ENCODE results near the gene KLHL36. TPM values are rescaled to one million over a fixed set of nuclear protein-coding genes. Genes with fewer than 3 reads are reported as not detected.
A peak's percentile ranks its signal among the peaks of the same experiment; 100 is the strongest.

The KLHL36 gene
- total RNA-seq, 2 donors from 2014 or later: 44.2 to 59.2 TPM

- H3K4me1 Mint-ChIP-seq: peaks cover 34% of the 10 kb centered on the region
These were observed 52.4 kb downstream of the KLHL36 start for GRCh38 chr16:84700446-84701300.

GRCh38 chr16:84703681-84704080 is 55.4 kb downstream of the KLHL36 start:
- Mint-ChIP-seq H3K27ac (no peak overlapping the region), H3K4me1 (peaks cover 44% of the 10 kb centered on the region), H3K4me3 (no peak overlapping the region), H3K9me3 (no peaks in the 10 kb centered on the region), H3K36me3 (ENCODE audit: low read depth) (peaks cover 6% of the 10 kb centered on the region), H3K27me3 (ENCODE audit: insufficient read depth) (no peaks in the 10 kb centered on the region)
- H3K4me1 ChIP-seq (ENCODE audit: control insufficient read depth, insufficient read depth, low read length): peaks cover 5% of the 10 kb centered on the region
- no peaks in the 10 kb centered on the region for H3K9me3 ChIP-seq (ENCODE audit: control insufficient read depth, low read length)
- H3K27me3 ChIP-seq (ENCODE audit: control insufficient read depth, insufficient read depth, low read length, poor library complexity, severe bottlenecking): no peaks in the 10 kb centered on the region
- H3K36me3 ChIP-seq (ENCODE audit: control insufficient read depth, insufficient read depth, low read length): no peaks in the 10 kb centered on the region
- no peak overlapping the region for H3K27ac ChIP-seq (ENCODE audit: low read depth, low read length)
- no peak for DNase-seq
- peak overlapping the region; percentile 13 for H3K4me3 ChIP-seq (ENCODE audit: low read length)
- no peak for TF ChIP-seq CTCF (conservative IDR thresholded peaks at IDR 0.05)
- WGBS, 2 experiments (ENCODE audit: insufficient coverage in 1 of 2, insufficient read length in 1 of 2): 95% methylated on average over 9 to 10 of the region's 10 CpGs
- no peak overlapping the region for H3K9ac ChIP-seq (ENCODE audit: extremely low read depth, low read length, poor library complexity, severe bottlenecking)

More at GRCh38 chr16:84700446-84701300, 52.4 kb downstream of the KLHL36 start:
- Histone ChIP-seq H3K27me3 (ENCODE audit: control insufficient read depth, insufficient read depth, low read length, poor library complexity, severe bottlenecking) (no peaks in the 10 kb centered on the region), H3K9ac (ENCODE audit: extremely low read depth, low read length, poor library complexity, severe bottlenecking) (peak overlapping the region; percentile 79), H3K4me1 (ENCODE audit: control insufficient read depth, insufficient read depth, low read length) (peaks cover 5% of the 10 kb centered on the region), H3K9me3 (ENCODE audit: control insufficient read depth, low read length) (no peaks in the 10 kb centered on the region), H3K27ac (ENCODE audit: low read depth, low read length) (peak overlapping the region; percentile 76), H3K36me3 (ENCODE audit: control insufficient read depth, insufficient read depth, low read length) (no peaks in the 10 kb centered on the region), H3K4me3 (ENCODE audit: low read length) (peak overlapping the region; percentile 92)
- Mint-ChIP-seq H3K27ac (peak overlapping the region; percentile 93), H3K36me3 (ENCODE audit: low read depth) (peaks cover 6% of the 10 kb centered on the region), H3K4me3 (peak overlapping the region; percentile 94), H3K27me3 (ENCODE audit: insufficient read depth) (no peaks in the 10 kb centered on the region), H3K9me3 (no peaks in the 10 kb centered on the region)
- no peak for TF ChIP-seq CTCF (conservative IDR thresholded peaks at IDR 0.05)
- DNase-seq: peak; percentile 60
- WGBS, 2 experiments (ENCODE audit: insufficient coverage in 1 of 2, insufficient read length in 1 of 2): 3 to 17% methylated on average over 6 to 26 of the region's 28 CpGs

GRCh38 chr16:84704253-84704652 is 55.9 kb downstream of the KLHL36 start:
- no peak for TF ChIP-seq CTCF (conservative IDR thresholded peaks at IDR 0.05)
- no peak overlapping the region for H3K4me3 ChIP-seq (ENCODE audit: low read length)
- no peaks in the 10 kb centered on the region for H3K9me3 Mint-ChIP-seq
- H3K4me1 ChIP-seq (ENCODE audit: control insufficient read depth, insufficient read depth, low read length): peaks cover 5% of the 10 kb centered on the region
- H3K36me3 Mint-ChIP-seq (ENCODE audit: low read depth): peaks cover 6% of the 10 kb centered on the region
- H3K27ac Mint-ChIP-seq: no peak overlapping the region
- H3K9me3 ChIP-seq (ENCODE audit: control insufficient read depth, low read length): no peaks in the 10 kb centered on the region
- no peaks in the 10 kb centered on the region for H3K27me3 Mint-ChIP-seq (ENCODE audit: insufficient read depth)
- DNase-seq: no peak
- no peaks in the 10 kb centered on the region for H3K27me3 ChIP-seq (ENCODE audit: control insufficient read depth, insufficient read depth, low read length, poor library complexity, severe bottlenecking)
- 97 to 100% methylated on average over 1 to 2 of the region's 2 CpGs for WGBS, 2 experiments (ENCODE audit: insufficient coverage in 1 of 2, insufficient read length in 1 of 2)
- no peak overlapping the region for H3K4me3 Mint-ChIP-seq
- H3K36me3 ChIP-seq (ENCODE audit: control insufficient read depth, insufficient read depth, low read length): no peaks in the 10 kb centered on the region
- no peak overlapping the region for H3K9ac ChIP-seq (ENCODE audit: extremely low read depth, low read length, poor library complexity, severe bottlenecking)
- no peak overlapping the region for H3K27ac ChIP-seq (ENCODE audit: low read depth, low read length)
- H3K4me1 Mint-ChIP-seq: peaks cover 49% of the 10 kb centered on the region

Data from endodermal cell (in vitro differentiated cells).